Chondrocyte (in vitro differentiated cells): ENCODE measurements around the gene CFHR5. TPM values are rescaled to one million over a fixed set of nuclear protein-coding genes. Genes with fewer than 3 reads are reported as not detected.
A peak's percentile ranks its signal among the peaks of the same experiment; 100 is the strongest.
"Not testable (repeated sequence)": the region's sequence is repeated elsewhere in the genome, so short reads cannot be mapped to it uniquely, and the experiment has no call there.

Source experiments
- DNase-seq: peaks from one replicate; pipeline ENCODE4 v3.0.0; 2021; ENCODE audit warnings: mixed read lengths, low spot score
- H3K27ac Mint-ChIP-seq: one replicate; pipeline ENCODE4 v1.8.0; 2021; ENCODE audit warnings: mild to moderate bottlenecking, moderate library complexity, mixed read lengths; ENCODE audit not compliant: unreplicated experiment
- H3K27me3 Mint-ChIP-seq: 2 replicates; pipeline ENCODE4 v1.8.0; 2021; ENCODE audit warnings: low read depth, mixed read lengths
- H3K36me3 Mint-ChIP-seq: 2 replicates; pipeline ENCODE4 v1.8.0; 2021; ENCODE audit warnings: low read depth, mixed read lengths
- H3K4me1 Mint-ChIP-seq: 2 replicates; pipeline ENCODE4 v1.8.0; 2021; ENCODE audit warnings: low read depth, mild to moderate bottlenecking, mixed read lengths
- H3K4me3 Mint-ChIP-seq: one replicate; pipeline ENCODE4 v1.8.0; 2021; ENCODE audit warnings: mild to moderate bottlenecking, moderate library complexity, mixed read lengths; ENCODE audit not compliant: unreplicated experiment
- H3K9me3 Mint-ChIP-seq: 2 replicates; pipeline ENCODE4 v1.8.0; 2021; ENCODE audit warnings: low read depth, mixed read lengths
- CTCF ChIP-seq: fragments of 200-600 bp; sonication (generic); IDR thresholded peaks from 2 replicates; pipeline ENCODE4 v1.5.0; 2021; ENCODE audit warnings: antibody characterized with exemption, mild to moderate bottlenecking, moderate library complexity
- total RNA-seq: library from RNA; stranded (reverse); gene quantifications from 3 replicates; pipeline ENCODE4 v1.2.1, GENCODE V29; 2021

Gene CFHR5
- total RNA-seq, 1 donor from 2014 or later = not detected

DNA sequence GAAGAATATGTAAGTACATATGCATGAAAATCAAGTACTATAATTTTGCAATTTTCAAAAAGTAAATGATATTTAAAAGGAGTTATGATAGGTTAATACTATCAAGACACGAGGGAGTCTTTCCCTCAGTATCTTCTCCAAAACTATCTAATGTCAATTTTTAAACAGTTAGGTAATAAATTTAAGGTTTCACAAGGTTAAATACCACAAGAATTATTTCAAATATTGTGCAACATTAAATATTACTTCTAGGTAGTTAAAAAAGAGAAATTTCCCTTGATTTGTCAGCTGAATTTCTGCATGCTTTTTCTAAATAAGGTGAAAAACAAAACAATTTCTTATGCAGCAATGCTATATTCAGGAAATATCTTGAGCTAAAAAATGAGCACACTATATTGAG is 3.5 kb downstream of the CFHR5 start:
- no peak for DNase-seq
- H3K4me3 Mint-ChIP-seq = no peak overlapping the region
- H3K36me3 Mint-ChIP-seq = no peaks in the 10 kb centered on the region
- H3K9me3 Mint-ChIP-seq = no peaks in the 10 kb centered on the region
- no peaks in the 10 kb centered on the region for H3K4me1 Mint-ChIP-seq
- no peak for TF ChIP-seq CTCF
- no peak overlapping the region for H3K27ac Mint-ChIP-seq
- peaks cover 8% of the 10 kb centered on the region for H3K27me3 Mint-ChIP-seq

- not testable (repeated sequence) for H3K27ac Mint-ChIP-seq, DNase-seq, H3K4me1 Mint-ChIP-seq, H3K4me3 Mint-ChIP-seq, H3K27me3 Mint-ChIP-seq, H3K9me3 Mint-ChIP-seq, H3K36me3 Mint-ChIP-seq
Observed at GRCh38 chr1:196982247-196982646, 4.9 kb downstream of the CFHR5 start.

DNA sequence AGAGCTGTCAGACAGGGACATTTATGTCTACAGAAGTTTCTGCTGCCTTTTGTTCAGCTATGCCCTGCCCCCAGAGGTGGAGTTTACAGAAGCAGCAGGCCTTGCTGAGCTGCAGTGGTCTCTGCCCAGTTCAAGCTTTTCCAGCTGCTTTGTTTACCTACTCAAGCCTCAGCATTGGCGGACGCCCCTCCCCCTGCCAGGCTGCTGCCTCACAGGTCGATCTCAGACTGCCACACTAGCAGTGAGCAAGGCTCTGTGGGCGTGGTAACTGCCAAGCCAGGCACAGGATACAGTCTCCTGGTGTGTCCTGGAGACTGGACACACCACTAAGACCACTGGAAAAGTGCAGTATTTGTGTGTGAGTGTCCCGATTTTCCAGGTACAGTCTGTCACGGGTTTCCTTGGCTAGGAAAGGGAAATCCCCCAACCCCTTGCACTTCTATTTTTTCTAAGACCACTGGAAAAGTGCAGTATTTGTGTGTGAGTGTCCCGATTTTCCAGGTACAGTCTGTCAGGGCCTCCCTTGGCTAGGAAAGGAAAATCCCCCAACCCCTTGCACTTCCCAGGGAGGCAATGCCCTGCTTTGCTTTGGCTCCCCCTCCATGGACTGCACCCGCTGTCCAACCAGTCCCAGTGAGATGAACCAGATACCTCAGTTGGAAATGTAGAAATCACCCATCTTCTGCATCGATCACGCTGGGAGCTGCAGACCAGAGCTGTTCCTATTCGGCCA is 14.7 kb downstream of the CFHR5 start:
- H3K36me3 Mint-ChIP-seq, H3K9me3 Mint-ChIP-seq, H3K4me3 Mint-ChIP-seq, DNase-seq, H3K4me1 Mint-ChIP-seq, H3K27ac Mint-ChIP-seq: not testable (repeated sequence)
- H3K27me3 Mint-ChIP-seq = peaks cover 26% of the 10 kb centered on the region

- no peak for TF ChIP-seq CTCF
- Mint-ChIP-seq H3K36me3 (no peaks in the 10 kb centered on the region), H3K27me3 (peaks cover 14% of the 10 kb centered on the region), H3K27ac (no peak overlapping the region), H3K4me1 (peaks cover 8% of the 10 kb centered on the region), H3K4me3 (no peak overlapping the region), H3K9me3 (peaks cover 5% of the 10 kb centered on the region)
- DNase-seq = no peak
Observed at GRCh38 chr1:196993916-196994315, 16.6 kb downstream of the CFHR5 start.

GRCh38 chr1:196997423-196997822 is 20.1 kb downstream of the CFHR5 start:
- no peaks in the 10 kb centered on the region for H3K27me3 Mint-ChIP-seq
- peak; percentile 28 for TF ChIP-seq CTCF
- H3K27ac Mint-ChIP-seq = no peak overlapping the region
- no peaks in the 10 kb centered on the region for H3K36me3 Mint-ChIP-seq
- H3K9me3 Mint-ChIP-seq = no peaks in the 10 kb centered on the region
- H3K4me3 Mint-ChIP-seq = no peak overlapping the region
- DNase-seq = no peak
- peaks cover 6% of the 10 kb centered on the region for H3K4me1 Mint-ChIP-seq

- TF ChIP-seq CTCF = no peak
- Mint-ChIP-seq H3K27ac (no peak overlapping the region), H3K4me1 (peaks cover 6% of the 10 kb centered on the region), H3K9me3 (no peaks in the 10 kb centered on the region), H3K36me3 (no peaks in the 10 kb centered on the region), H3K4me3 (no peak overlapping the region), H3K27me3 (peaks cover 1% of the 10 kb centered on the region)
- DNase-seq = no peak
Observed at GRCh38 chr1:197001828-197002227, 24.5 kb downstream of the CFHR5 start.
